IMR-90 (cell line): Measurements from ENCODE around the gene DDT.

ENCODE experiments used
- CEBPB ChIP-seq: IDR thresholded peaks from 2 replicates; pipeline ENCODE4 v1.6.1; 2012; ENCODE audit warnings: low read depth, low read length, improper control_type of control experiment
- ELK1 ChIP-seq: fragments of 150-350 bp; IDR thresholded peaks from 2 replicates; pipeline ENCODE4 v1.6.1; 2016; ENCODE audit warnings: low read depth, mild to moderate bottlenecking, low read length, moderate library complexity, borderline replicate concordance
- MAFK ChIP-seq: IDR thresholded peaks from 2 replicates; pipeline ENCODE4 v1.6.1; 2012; ENCODE audit warnings: low read depth, low read length, improper control_type of control experiment
- MAZ ChIP-seq: IDR thresholded peaks from 2 replicates; pipeline ENCODE4 v1.6.1; 2012; ENCODE audit warnings: low read depth, mild to moderate bottlenecking, low read length, improper control_type of control experiment, moderate library complexity, borderline replicate concordance
- NFE2L2 ChIP-seq: fragments of 150-350 bp; IDR thresholded peaks from 2 replicates; pipeline ENCODE4 v1.6.1; 2016; ENCODE audit warnings: low read depth, mild to moderate bottlenecking, low read length
- POLR2A ChIP-seq: IDR thresholded peaks from 2 replicates; pipeline ENCODE4 v1.6.1; 2012; ENCODE audit warnings: mild to moderate bottlenecking, low read depth, low read length
- RAD21 ChIP-seq: IDR thresholded peaks from 2 replicates; pipeline ENCODE4 v1.6.1; 2012; ENCODE audit warnings: low read length, improper control_type of control experiment
- RFX5 ChIP-seq: IDR thresholded peaks from 2 replicates; pipeline ENCODE4 v1.8.0; 2012; ENCODE audit warnings: low read depth, mild to moderate bottlenecking, low read length, moderate library complexity
- TF ChIP-seq, protein P1 (sequence below): conservative IDR thresholded peaks from 2 replicates; pipeline ENCODE4 v1.5.1; 2012; ENCODE audit warnings: mild to moderate bottlenecking, low read depth, low read length, improper control_type of control experiment

DNA sequence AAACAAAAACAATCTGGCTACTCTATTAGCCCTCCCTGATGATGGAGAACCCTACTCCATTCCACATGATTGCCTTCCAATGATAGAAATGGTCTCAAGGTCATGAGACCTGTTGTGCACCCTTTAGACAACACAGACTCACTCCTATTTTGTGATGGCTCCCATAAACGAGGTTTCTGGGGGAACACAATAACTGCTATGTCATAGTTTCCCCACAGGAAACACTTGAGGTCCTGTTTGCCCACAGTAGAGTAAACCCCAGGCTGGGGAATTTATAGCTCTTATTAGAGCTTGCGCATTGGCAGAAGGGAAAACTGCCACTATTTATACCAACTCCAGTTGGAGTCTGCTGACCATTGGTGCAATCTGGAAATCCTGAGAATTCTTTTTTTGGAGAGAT lies 51.3 kb downstream of the DDT start:
- TF ChIP-seq CEBPB = no peak
- no peak for TF ChIP-seq RFX5
- TF ChIP-seq, protein P1, sequence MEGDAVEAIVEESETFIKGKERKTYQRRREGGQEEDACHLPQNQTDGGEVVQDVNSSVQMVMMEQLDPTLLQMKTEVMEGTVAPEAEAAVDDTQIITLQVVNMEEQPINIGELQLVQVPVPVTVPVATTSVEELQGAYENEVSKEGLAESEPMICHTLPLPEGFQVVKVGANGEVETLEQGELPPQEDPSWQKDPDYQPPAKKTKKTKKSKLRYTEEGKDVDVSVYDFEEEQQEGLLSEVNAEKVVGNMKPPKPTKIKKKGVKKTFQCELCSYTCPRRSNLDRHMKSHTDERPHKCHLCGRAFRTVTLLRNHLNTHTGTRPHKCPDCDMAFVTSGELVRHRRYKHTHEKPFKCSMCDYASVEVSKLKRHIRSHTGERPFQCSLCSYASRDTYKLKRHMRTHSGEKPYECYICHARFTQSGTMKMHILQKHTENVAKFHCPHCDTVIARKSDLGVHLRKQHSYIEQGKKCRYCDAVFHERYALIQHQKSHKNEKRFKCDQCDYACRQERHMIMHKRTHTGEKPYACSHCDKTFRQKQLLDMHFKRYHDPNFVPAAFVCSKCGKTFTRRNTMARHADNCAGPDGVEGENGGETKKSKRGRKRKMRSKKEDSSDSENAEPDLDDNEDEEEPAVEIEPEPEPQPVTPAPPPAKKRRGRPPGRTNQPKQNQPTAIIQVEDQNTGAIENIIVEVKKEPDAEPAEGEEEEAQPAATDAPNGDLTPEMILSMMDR = no peak
- no peak for TF ChIP-seq POLR2A
- no peak for TF ChIP-seq RAD21
- no peak for TF ChIP-seq MAZ
- TF ChIP-seq MAFK = no peak
- TF ChIP-seq NFE2L2 = no peak
- TF ChIP-seq ELK1 = no peak
